Smooth muscle cell (in vitro differentiated cells): ENCODE results near the gene LTB4R2. TPM values are rescaled to one million over a fixed set of nuclear protein-coding genes. Genes with fewer than 3 reads are reported as not detected.

Experiments
- DNase-seq: peaks from one replicate; lab custom pipeline; 2025; ENCODE audit not compliant: unreplicated experiment; lab: John Stamatoyannopoulos, UW
- H2AFZ ChIP-seq: fragments of 200-600 bp; sonication (generic); 2 replicates; pipeline ENCODE4 v1.6.0; 2016; ENCODE audit warnings: antibody characterized with exemption, low read depth, mild to moderate bottlenecking
- H3F3A ChIP-seq: fragments of 200-600 bp; sonication (generic); 2 replicates; pipeline ENCODE4 v1.6.0; 2017; ENCODE audit warnings: antibody characterized with exemption, low read depth
- H3K27ac ChIP-seq: fragments of 200-600 bp; sonication (generic); 2 replicates; pipeline ENCODE4 v1.5.1; 2016; ENCODE audit warnings: low read depth, mild to moderate bottlenecking
- H3K27me3 ChIP-seq: fragments of 200-600 bp; sonication (generic); 2 replicates; pipeline ENCODE4 v1.6.1; 2016; ENCODE audit warnings: low read depth, mild to moderate bottlenecking
- H3K36me3 ChIP-seq: fragments of 200-600 bp; sonication (generic); 2 replicates; pipeline ENCODE4 v1.5.1; 2016; ENCODE audit warnings: low read depth
- H3K4me1 ChIP-seq: fragments of 200-600 bp; sonication (generic); 2 replicates; pipeline ENCODE4 v1.5.1; 2016; ENCODE audit warnings: low read depth
- H3K4me2 ChIP-seq: fragments of 200-600 bp; sonication (generic); 2 replicates; pipeline ENCODE4 v1.6.0; 2016; ENCODE audit warnings: mild to moderate bottlenecking
- H3K4me3 ChIP-seq: fragments of 200-600 bp; sonication (generic); 2 replicates; pipeline ENCODE4 v1.5.1; 2016; ENCODE audit warnings: mild to moderate bottlenecking
- H3K79me2 ChIP-seq: fragments of 200-600 bp; sonication (generic); 2 replicates; pipeline ENCODE4 v1.6.0; 2016; ENCODE audit warnings: low read depth, mild to moderate bottlenecking
- H3K9ac ChIP-seq: fragments of 200-600 bp; sonication (generic); 2 replicates; pipeline ENCODE4 v1.6.0; 2016; ENCODE audit warnings: low read depth
- H3K9me3 ChIP-seq: fragments of 200-600 bp; sonication (generic); replicated peaks from 2 replicates; pipeline ENCODE4 v1.5.1; 2016; ENCODE audit warnings: low read depth
- H4K20me1 ChIP-seq: fragments of 200-600 bp; sonication (generic); 2 replicates; pipeline ENCODE4 v1.6.0; 2016; ENCODE audit warnings: low read depth
- CTCF ChIP-seq: fragments of 200-600 bp; sonication (generic); IDR thresholded peaks from 2 replicates; pipeline ENCODE4 v1.5.1; 2017; ENCODE audit warnings: borderline replicate concordance, mild to moderate bottlenecking, antibody characterized with exemption; ENCODE audit not compliant: insufficient read depth, poor library complexity, severe bottlenecking
- WGBS: methylation state at CpG from one replicate; pipeline ENCODE4 v1.1.7; 2016; ENCODE audit warnings: low lambda C conversion rate; 5-methylcytosine and 5-hydroxymethylcytosine counted together
- polyA plus RNA-seq: library from polyadenylated mRNA; unstranded; fragments of >200 nt; fragmentation: Nextera tagmentation; extraction: Ambion mirVana; gene quantifications from 2 replicates; pipeline ENCODE4 v1.2.1, GENCODE V29; 2016
- total RNA-seq: library from RNA; depleted of rRNA; stranded (reverse); fragments of >200 nt; gene quantifications from 2 replicates; pipeline ENCODE4 v1.2.3, GENCODE V29; 2014

LTB4R2 gene
- total and polyA plus RNA-seq, 2 experiments from 2014 or later = 0.70 to 2.8 TPM

- TF ChIP-seq CTCF = no peak
- no peak overlapping the region for H3K27ac ChIP-seq
- DNase-seq = no peak
- H3K4me2 ChIP-seq = no peak overlapping the region
- no peak overlapping the region for H3K4me3 ChIP-seq
- no peak overlapping the region for H2AFZ ChIP-seq
- H4K20me1 ChIP-seq = no peaks in the 10 kb centered on the region
- no peaks in the 10 kb centered on the region for H3K79me2 ChIP-seq
- H3K9me3 ChIP-seq = no peaks in the 10 kb centered on the region
- no peaks in the 10 kb centered on the region for H3F3A ChIP-seq
- WGBS = 93% methylated on average over 9 of the region's 9 CpGs
- no peaks in the 10 kb centered on the region for H3K4me1 ChIP-seq
- no peaks in the 10 kb centered on the region for H3K27me3 ChIP-seq
- H3K36me3 ChIP-seq = no peaks in the 10 kb centered on the region
- no peak overlapping the region for H3K9ac ChIP-seq
Measured at GRCh38 chr14:24268225-24268624, 41.7 kb upstream of the LTB4R2 start.

GRCh38 chr14:24269368-24269767 lies 40.6 kb upstream of the LTB4R2 start:
- no peak overlapping the region for H3K9ac ChIP-seq
- 96% methylated on average over 8 of the region's 8 CpGs for WGBS
- no peak overlapping the region for H2AFZ ChIP-seq

GRCh38 chr14:24269910-24270536 lies 39.9 kb upstream of the LTB4R2 start:
- Histone ChIP-seq H3K27ac (no peak overlapping the region), H3K4me1 (no peaks in the 10 kb centered on the region), H3K36me3 (no peaks in the 10 kb centered on the region), H3F3A (no peaks in the 10 kb centered on the region), H2AFZ (no peak overlapping the region), H3K9me3 (no peaks in the 10 kb centered on the region), H3K27me3 (no peaks in the 10 kb centered on the region), H3K9ac (no peak overlapping the region), H3K79me2 (no peaks in the 10 kb centered on the region), H3K4me3 (no peak overlapping the region), H4K20me1 (no peaks in the 10 kb centered on the region), H3K4me2 (no peak overlapping the region)
- no peak for DNase-seq
- 95% methylated on average over 14 of the region's 14 CpGs for WGBS
- no peak for TF ChIP-seq CTCF

More at GRCh38 chr14:24269368-24269767, 40.6 kb upstream of the LTB4R2 start:
- Histone ChIP-seq H3K79me2 (no peaks in the 10 kb centered on the region), H3K27ac (no peak overlapping the region), H3K27me3 (no peaks in the 10 kb centered on the region), H3K4me3 (no peak overlapping the region), H3F3A (no peaks in the 10 kb centered on the region), H3K9me3 (no peaks in the 10 kb centered on the region), H3K4me2 (no peak overlapping the region), H4K20me1 (no peaks in the 10 kb centered on the region), H3K36me3 (no peaks in the 10 kb centered on the region), H3K4me1 (no peaks in the 10 kb centered on the region)
- TF ChIP-seq CTCF = no peak
- DNase-seq = no peak

- H3K4me3 ChIP-seq = peak overlapping the region; percentile 95
- no peaks in the 10 kb centered on the region for H3K4me1 ChIP-seq
- WGBS = 29% methylated on average over 13 of the region's 13 CpGs
- no peaks in the 10 kb centered on the region for H4K20me1 ChIP-seq
- peak overlapping the region; percentile 98 for H3K9ac ChIP-seq
- H3K36me3 ChIP-seq = no peaks in the 10 kb centered on the region
- H3K4me2 ChIP-seq = peak overlapping the region; percentile 97
- H3K9me3 ChIP-seq = no peaks in the 10 kb centered on the region
- peak overlapping the region; percentile 94 for H2AFZ ChIP-seq
- no peaks in the 10 kb centered on the region for H3K27me3 ChIP-seq
- DNase-seq = no peak
- H3F3A ChIP-seq = no peaks in the 10 kb centered on the region
- TF ChIP-seq CTCF = no peak
- H3K27ac ChIP-seq = peak overlapping the region; percentile 90
- no peaks in the 10 kb centered on the region for H3K79me2 ChIP-seq
Measured at GRCh38 chr14:24270537-24271133, 39.3 kb upstream of the LTB4R2 start.
